GM06990 (cell line): ENCODE results near the gene DNAJC25.

Experiments
- DNase-seq: peaks from one replicate; pipeline ENCODE4 v3.0.0-alpha.2; 2011; ENCODE audit not compliant: insufficient read length; ENCODE audit errors: extremely low read depth
- H3K27me3 ChIP-seq: replicated peaks from 2 replicates; pipeline ENCODE4 v1.6.0; 2011; ENCODE audit warnings: low read length; ENCODE audit not compliant: control insufficient read depth, insufficient read depth
- H3K36me3 ChIP-seq: 2 replicates; pipeline ENCODE4 v1.5.1; 2011; ENCODE audit warnings: low read length; ENCODE audit not compliant: control insufficient read depth, insufficient read depth
- H3K4me3 ChIP-seq: replicated peaks from 2 replicates; pipeline ENCODE4 v1.5.1; 2011; ENCODE audit warnings: low read depth, mild to moderate bottlenecking, control low read depth, low read length
- TF ChIP-seq, protein P1 (sequence below): IDR thresholded peaks from 2 replicates; pipeline ENCODE4 v1.5.1; 2011; ENCODE audit warnings: low read length, control low read depth, mild to moderate bottlenecking, inconsistent platforms; ENCODE audit not compliant: insufficient read depth, poor library complexity, severe bottlenecking

DNAJC25 gene

DNA sequence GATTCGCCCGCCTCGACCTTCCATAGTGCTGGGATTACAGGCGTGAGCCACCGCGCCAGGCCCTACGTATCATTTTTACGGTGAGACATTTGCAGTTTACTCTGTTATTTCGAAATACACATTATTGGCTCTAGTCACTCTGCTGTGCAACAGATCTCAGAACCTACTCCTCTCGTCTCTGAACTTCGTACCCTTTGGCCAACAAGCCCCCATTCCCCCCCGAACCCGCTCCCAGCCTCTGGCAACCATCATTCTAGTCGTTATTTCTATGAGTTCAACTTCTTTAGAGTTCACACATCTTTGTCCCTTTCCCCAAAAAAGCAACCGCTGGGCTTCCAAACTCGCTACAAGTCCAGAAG lies 32.4 kb upstream of the DNAJC25 start:
- TF ChIP-seq, protein P1, sequence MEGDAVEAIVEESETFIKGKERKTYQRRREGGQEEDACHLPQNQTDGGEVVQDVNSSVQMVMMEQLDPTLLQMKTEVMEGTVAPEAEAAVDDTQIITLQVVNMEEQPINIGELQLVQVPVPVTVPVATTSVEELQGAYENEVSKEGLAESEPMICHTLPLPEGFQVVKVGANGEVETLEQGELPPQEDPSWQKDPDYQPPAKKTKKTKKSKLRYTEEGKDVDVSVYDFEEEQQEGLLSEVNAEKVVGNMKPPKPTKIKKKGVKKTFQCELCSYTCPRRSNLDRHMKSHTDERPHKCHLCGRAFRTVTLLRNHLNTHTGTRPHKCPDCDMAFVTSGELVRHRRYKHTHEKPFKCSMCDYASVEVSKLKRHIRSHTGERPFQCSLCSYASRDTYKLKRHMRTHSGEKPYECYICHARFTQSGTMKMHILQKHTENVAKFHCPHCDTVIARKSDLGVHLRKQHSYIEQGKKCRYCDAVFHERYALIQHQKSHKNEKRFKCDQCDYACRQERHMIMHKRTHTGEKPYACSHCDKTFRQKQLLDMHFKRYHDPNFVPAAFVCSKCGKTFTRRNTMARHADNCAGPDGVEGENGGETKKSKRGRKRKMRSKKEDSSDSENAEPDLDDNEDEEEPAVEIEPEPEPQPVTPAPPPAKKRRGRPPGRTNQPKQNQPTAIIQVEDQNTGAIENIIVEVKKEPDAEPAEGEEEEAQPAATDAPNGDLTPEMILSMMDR: no peak
- Histone ChIP-seq H3K4me3 (peak overlapping the region; percentile 66), H3K36me3 (no peaks in the 10 kb centered on the region), H3K27me3 (no peaks in the 10 kb centered on the region)
- peak; percentile 9 for DNase-seq

DNA sequence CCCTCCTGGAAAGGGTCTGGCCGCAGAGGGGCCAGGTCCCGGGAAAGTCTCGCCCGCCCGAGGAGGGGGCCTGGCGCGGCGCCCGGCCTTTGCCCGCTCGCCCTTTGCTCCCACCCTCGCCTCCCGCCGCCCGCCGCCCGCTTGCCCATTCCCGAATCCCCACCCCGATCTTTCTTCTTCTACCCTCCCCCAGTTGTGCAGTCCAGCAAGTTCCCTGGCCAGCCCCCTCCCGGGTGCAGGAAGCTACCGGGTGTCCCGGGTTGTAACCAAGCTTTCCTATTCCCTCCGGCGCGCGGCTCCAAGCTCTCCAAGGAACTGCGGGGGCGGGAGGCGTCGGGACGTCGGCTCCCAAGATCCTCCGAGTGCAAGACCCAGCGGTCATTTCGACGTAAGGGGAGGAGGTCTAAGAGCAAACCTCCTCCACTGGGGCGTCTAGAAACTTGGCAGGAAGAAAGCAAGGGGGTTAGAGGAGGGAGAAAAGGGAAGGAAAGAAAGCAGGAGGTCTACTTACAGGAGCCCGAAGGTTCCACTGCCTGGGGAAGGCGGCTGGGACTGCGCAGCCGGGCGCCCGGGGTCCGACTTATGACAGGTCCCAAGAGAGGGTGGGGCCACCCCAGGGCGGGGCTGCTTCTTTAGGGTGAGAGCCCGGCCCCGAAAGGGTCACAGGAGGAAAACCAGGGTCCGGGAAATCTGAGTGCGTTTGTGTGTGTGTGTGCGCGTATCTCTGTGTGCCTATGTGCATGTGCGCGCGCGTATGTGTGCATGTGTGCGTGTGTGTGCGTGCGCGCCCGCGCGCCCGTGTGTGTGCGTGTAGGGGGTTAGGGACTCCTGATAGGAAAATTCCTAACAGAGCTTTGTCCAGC lies 31.8 kb upstream of the DNAJC25 start, which contains the start of gene PTGR1:
Gene PTGR1 (minus strand): TSS at position 556 of the 863 bp plus-strand sequence. CDS start 2,225 bp downstream, outside the sequence.
- Histone ChIP-seq H3K27me3 (no peaks in the 10 kb centered on the region), H3K36me3 (no peaks in the 10 kb centered on the region), H3K4me3 (peak within 1 kb of the TSS; percentile 66)
- TF ChIP-seq, protein P1: no peak
- peak; percentile 28 for DNase-seq

DNA sequence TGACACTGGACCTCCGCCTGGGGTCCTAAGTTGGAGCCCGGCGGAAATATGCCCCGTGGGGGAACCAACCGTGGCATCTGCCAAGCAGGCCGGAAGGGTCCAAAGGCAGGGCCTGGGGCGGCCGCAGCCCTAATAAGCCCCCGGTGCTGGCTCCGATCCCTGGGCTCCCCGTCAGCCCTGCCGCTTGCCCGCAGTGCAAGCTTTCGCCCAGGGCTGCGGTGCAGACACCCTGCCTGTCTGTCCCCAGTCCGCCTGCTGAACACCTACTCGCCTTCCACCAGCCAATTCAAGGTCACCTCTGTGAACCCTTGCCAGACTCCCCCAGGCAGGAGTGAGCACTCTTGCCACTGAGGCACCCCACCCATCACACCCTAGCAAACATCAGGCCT lies 31.2 kb upstream of the DNAJC25 start:
- Histone ChIP-seq H3K4me3 (no peak overlapping the region), H3K27me3 (no peaks in the 10 kb centered on the region), H3K36me3 (no peaks in the 10 kb centered on the region)
- TF ChIP-seq, protein P1: no peak
- DNase-seq: no peak

DNA sequence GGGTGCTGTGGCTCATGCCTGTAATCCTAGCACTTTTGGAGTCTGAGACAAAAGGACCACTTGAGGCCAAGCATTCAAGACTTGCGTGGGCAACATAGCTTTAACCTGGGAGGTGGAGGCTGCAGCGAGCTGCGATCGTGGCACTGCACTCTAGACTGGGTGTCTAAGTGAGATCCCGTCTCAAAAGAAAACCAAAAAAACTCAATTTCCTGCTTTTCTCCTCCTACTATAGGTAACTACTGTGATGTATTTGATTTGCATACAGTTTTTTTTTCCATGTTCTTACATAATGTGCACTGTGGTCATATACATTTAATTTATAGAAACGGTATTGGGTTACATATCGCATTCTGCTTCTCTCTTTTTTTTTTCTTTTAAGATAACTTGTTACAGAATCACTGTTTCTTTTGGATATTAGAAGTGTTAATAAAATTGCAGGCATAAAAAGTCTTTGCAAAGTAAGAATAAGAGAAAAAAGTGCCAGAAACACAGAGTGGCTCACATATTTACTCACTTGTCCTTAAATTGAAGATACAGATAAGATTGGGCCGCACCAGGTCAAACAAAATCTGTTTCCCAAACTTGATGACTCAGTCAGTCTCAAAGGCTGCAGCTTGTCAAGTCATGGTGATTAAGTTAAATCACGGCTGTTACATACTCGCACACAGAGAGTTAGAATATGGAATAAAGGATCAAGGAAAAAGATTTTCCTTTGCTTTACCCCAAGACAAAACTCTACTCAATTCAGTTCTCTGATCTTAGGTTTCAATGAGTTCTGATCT lies 29.7 kb upstream of the DNAJC25 start:
- no peak for DNase-seq
- Histone ChIP-seq H3K27me3 (no peaks in the 10 kb centered on the region), H3K4me3 (no peak overlapping the region), H3K36me3 (no peaks in the 10 kb centered on the region)
- TF ChIP-seq, protein P1: no peak

DNA sequence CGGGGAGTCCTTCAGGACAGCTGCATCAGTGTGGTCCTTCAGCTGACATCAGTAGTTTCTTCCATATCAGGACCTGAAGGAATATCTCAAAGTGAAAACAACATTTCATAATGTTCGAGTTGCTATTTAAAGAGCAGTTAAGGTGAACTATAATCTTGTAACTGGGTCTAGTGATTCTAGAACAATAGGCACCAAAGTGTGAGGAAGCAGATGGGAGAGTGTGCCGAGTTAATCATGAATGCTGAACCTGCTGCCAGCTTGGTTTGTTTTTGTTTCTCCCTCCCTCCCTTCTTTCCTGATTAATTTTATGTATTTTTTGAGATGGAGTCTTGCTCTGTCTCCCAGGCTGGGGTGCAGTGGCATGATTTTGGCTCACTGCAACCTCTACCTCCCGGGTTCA lies 28.1 kb upstream of the DNAJC25 start:
- no peaks in the 10 kb centered on the region for H3K36me3 ChIP-seq
- no peaks in the 10 kb centered on the region for H3K27me3 ChIP-seq
- TF ChIP-seq, protein P1: no peak
- DNase-seq: no peak
- no peak overlapping the region for H3K4me3 ChIP-seq
